Parathyroid adenoma (tissue), 2 donors: ENCODE results near the gene ITIH5.

Experiments used
- H2AFZ ChIP-seq: fragments of 300-600 bp; sonication (generic); one replicate; pipeline ENCODE4 v1.7.0; 2017; ENCODE audit warnings: antibody characterized with exemption, mild to moderate bottlenecking
- H3K27ac ChIP-seq: fragments of 300-600 bp; sonication (generic); one replicate; pipeline ENCODE4 v1.7.0; 2017
- H3K27me3 ChIP-seq: fragments of 300-600 bp; sonication (generic); one replicate; pipeline ENCODE4 v1.7.0; 2017; ENCODE audit warnings: low read length; ENCODE audit not compliant: control insufficient read depth, insufficient read depth
- H3K36me3 ChIP-seq: fragments of 300-600 bp; sonication (generic); one replicate; pipeline ENCODE4 v1.7.0; 2017; ENCODE audit warnings: low read length; ENCODE audit not compliant: control insufficient read depth, insufficient read depth
- H3K4me1 ChIP-seq: fragments of 300-600 bp; sonication (generic); one replicate; pipeline ENCODE4 v1.7.0; 2017; ENCODE audit warnings: control low read depth
- H3K4me2 ChIP-seq: fragments of 300-600 bp; sonication (generic); one replicate; pipeline ENCODE4 v1.7.0; 2017; ENCODE audit warnings: low read length
- H3K4me3 ChIP-seq: fragments of 300-600 bp; sonication (generic); one replicate; pipeline ENCODE4 v1.7.0; 2017; ENCODE audit warnings: low read depth, low read length
- H3K79me2 ChIP-seq: fragments of 300-600 bp; sonication (generic); one replicate; pipeline ENCODE4 v1.7.0; 2017; ENCODE audit warnings: control low read depth
- H3K9ac ChIP-seq: fragments of 300-600 bp; sonication (generic); one replicate; pipeline ENCODE4 v1.7.0; 2017; ENCODE audit warnings: mild to moderate bottlenecking
- H3K9me3 ChIP-seq: fragments of 300-600 bp; sonication (generic); one replicate; pipeline ENCODE4 v1.7.0; 2017; ENCODE audit warnings: low read length; ENCODE audit not compliant: control insufficient read depth
- CTCF ChIP-seq: fragments of 300-600 bp; sonication (generic); IDR thresholded peaks from one replicate; pipeline ENCODE4 v1.7.0; 2017; ENCODE audit warnings: antibody characterized with exemption, mild to moderate bottlenecking
- donor health status: primary hyperparathyroidism.

The ITIH5 gene

GRCh38 chr10:7651853-7652470 lies 14.8 kb downstream of the ITIH5 start:
- Histone ChIP-seq H3K79me2 (no peaks in the 10 kb centered on the region), H3K27ac (no peak overlapping the region)

GRCh38 chr10:7649673-7650300 lies 17.0 kb downstream of the ITIH5 start:
- H3K27ac ChIP-seq, result no peak overlapping the region
- H3K36me3 ChIP-seq, result no peaks in the 10 kb centered on the region
- no peak overlapping the region for H2AFZ ChIP-seq
- H3K4me2 ChIP-seq, result no peak overlapping the region
- no peaks in the 10 kb centered on the region for H3K9me3 ChIP-seq
- TF ChIP-seq CTCF, result no peak
- H3K9ac ChIP-seq, result no peak overlapping the region
- no peak overlapping the region for H3K4me3 ChIP-seq
- no peaks in the 10 kb centered on the region for H3K27me3 ChIP-seq
- H3K79me2 ChIP-seq, result no peaks in the 10 kb centered on the region
- no peaks in the 10 kb centered on the region for H3K4me1 ChIP-seq

More at GRCh38 chr10:7651853-7652470, 14.8 kb downstream of the ITIH5 start:
- Histone ChIP-seq H3K4me2 (no peak overlapping the region), H3K9me3 (no peaks in the 10 kb centered on the region), H3K9ac (no peak overlapping the region), H2AFZ (no peak overlapping the region), H3K36me3 (no peaks in the 10 kb centered on the region), H3K27me3 (no peaks in the 10 kb centered on the region), H3K4me1 (no peaks in the 10 kb centered on the region), H3K4me3 (no peak overlapping the region)
- TF ChIP-seq CTCF, result no peak

- Histone ChIP-seq H3K9me3 (no peaks in the 10 kb centered on the region), H3K9ac (no peak overlapping the region), H3K27ac (no peak overlapping the region), H3K4me2 (no peak overlapping the region), H3K27me3 (no peaks in the 10 kb centered on the region), H3K79me2 (no peaks in the 10 kb centered on the region), H3K4me1 (no peaks in the 10 kb centered on the region), H2AFZ (no peak overlapping the region), H3K36me3 (no peaks in the 10 kb centered on the region), H3K4me3 (no peak overlapping the region)
- TF ChIP-seq CTCF, result no peak
Measured at GRCh38 chr10:7647062-7647664, 19.6 kb downstream of the ITIH5 start.

GRCh38 chr10:7642491-7643011 lies 24.2 kb downstream of the ITIH5 start:
- Histone ChIP-seq H3K4me3 (no peak overlapping the region), H3K9me3 (no peaks in the 10 kb centered on the region), H3K4me2 (no peak overlapping the region), H3K9ac (no peak overlapping the region), H3K79me2 (no peaks in the 10 kb centered on the region), H3K4me1 (no peaks in the 10 kb centered on the region), H3K36me3 (no peaks in the 10 kb centered on the region), H3K27ac (no peak overlapping the region), H2AFZ (no peak overlapping the region), H3K27me3 (no peaks in the 10 kb centered on the region)
- TF ChIP-seq CTCF, result no peak
